Duodenal mucosa (tissue), 2 donors: ENCODE results near the gene MAPRE2.
"Not testable (repeated sequence)": the region's sequence is repeated elsewhere in the genome, so short reads cannot be mapped to it uniquely, and the experiment has no call there.

Source experiments
- H3K27ac ChIP-seq: one replicate; pipeline ENCODE4 v1.7.0; 2013; ENCODE audit warnings: low read depth, low read length
- H3K27me3 ChIP-seq, 2 donors: one replicate each; pipeline ENCODE4 v1.7.0; 2013; ENCODE audit warnings: low read length in 2 of 2, control low read depth in 1 of 2; ENCODE audit not compliant: insufficient read depth in 2 of 2, control insufficient read depth in 1 of 2
- H3K36me3 ChIP-seq, 2 donors: one replicate each; pipeline ENCODE4 v1.7.0; 2013; ENCODE audit warnings: low read length in 2 of 2, control low read depth in 1 of 2; ENCODE audit not compliant: insufficient read depth in 2 of 2, control insufficient read depth in 1 of 2
- H3K4me1 ChIP-seq, 2 donors: one replicate each; pipeline ENCODE4 v1.7.0; 2013; ENCODE audit warnings: low read length in 2 of 2, control low read depth in 1 of 2; ENCODE audit not compliant: insufficient read depth in 2 of 2, control insufficient read depth in 1 of 2
- H3K4me3 ChIP-seq, 2 donors: one replicate each; pipeline ENCODE4 v1.7.0; 2013; ENCODE audit warnings: low read length in 2 of 2, low read depth in 1 of 2
- H3K9ac ChIP-seq, 2 donors: one replicate each; pipeline ENCODE4 v1.7.0; 2013; ENCODE audit warnings: low read length in 2 of 2, low read depth in 1 of 2
- H3K9me3 ChIP-seq, 2 donors: one replicate each; pipeline ENCODE4 v1.7.0; 2013; ENCODE audit warnings: low read length in 2 of 2, control low read depth in 1 of 2; ENCODE audit not compliant: control insufficient read depth in 1 of 2

MAPRE2 gene

DNA sequence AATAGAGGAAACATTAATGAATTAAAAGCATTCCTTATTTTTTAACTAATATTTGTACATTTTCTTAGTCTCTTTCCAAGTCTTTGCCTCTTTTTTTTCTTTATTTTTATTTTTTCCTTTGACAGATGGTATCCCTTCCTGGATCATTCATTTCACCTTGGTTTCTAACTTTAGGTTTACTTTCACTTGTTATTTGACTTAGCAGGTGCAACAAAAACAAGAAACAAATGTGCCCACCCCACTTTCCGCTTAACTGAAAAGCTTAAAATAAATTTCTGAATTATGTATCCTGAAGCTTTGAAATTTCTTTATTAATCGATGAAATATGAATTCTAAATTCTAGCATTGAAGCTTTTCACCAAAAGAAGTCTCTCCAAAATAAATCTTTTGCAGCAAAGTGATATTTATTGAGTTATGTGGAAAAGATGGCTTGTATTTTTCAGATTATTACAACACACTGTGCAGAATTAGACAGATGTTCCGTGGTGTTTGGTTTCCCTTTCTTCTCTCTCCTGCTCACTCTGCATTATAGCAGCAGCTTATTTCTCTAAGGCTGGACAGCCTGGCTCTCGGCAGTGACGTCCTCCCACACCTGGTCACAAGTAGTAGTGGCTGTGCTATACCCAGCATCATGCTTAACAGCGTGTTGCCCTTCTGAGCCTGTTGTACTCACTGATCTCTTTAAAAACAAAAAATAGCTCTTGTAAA is 100.5 kb downstream of the MAPRE2 start:
- no peak overlapping the region for H3K9ac ChIP-seq
- no peak overlapping the region for H3K27ac ChIP-seq
- peaks cover 6 to 8% of the 10 kb centered on the region in 2 donors for H3K36me3 ChIP-seq
- no peaks in the 10 kb centered on the region for H3K27me3 ChIP-seq
- no peak overlapping the region for H3K4me3 ChIP-seq
- H3K4me1 ChIP-seq, result no peaks in the 10 kb centered on the region
- H3K9me3 ChIP-seq, result no peaks in the 10 kb centered on the region

DNA sequence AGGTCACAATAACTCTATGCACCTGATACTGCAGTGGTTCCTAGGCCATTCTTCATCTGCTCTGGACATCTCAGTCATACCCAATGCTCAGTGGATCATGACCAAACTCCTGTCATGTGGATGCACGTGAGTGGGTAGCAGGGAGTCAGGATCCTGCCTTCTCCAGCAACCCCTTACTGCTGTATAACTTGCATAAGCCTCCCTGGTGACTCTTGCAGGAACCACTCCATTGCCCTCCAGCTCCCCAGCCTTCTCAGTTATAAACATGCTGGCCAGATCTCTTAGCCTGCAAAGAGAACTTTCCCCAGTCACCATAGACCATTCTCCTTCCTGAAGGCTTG is 101.0 kb downstream of the MAPRE2 start:
- Histone ChIP-seq H3K27ac (no peak overlapping the region), H3K27me3 (no peaks in the 10 kb centered on the region), H3K4me1 (no peaks in the 10 kb centered on the region), H3K36me3 (peaks cover 6 to 8% of the 10 kb centered on the region in 2 donors), H3K9me3 (no peaks in the 10 kb centered on the region), H3K9ac (no peak overlapping the region), H3K4me3 (no peak overlapping the region)

DNA sequence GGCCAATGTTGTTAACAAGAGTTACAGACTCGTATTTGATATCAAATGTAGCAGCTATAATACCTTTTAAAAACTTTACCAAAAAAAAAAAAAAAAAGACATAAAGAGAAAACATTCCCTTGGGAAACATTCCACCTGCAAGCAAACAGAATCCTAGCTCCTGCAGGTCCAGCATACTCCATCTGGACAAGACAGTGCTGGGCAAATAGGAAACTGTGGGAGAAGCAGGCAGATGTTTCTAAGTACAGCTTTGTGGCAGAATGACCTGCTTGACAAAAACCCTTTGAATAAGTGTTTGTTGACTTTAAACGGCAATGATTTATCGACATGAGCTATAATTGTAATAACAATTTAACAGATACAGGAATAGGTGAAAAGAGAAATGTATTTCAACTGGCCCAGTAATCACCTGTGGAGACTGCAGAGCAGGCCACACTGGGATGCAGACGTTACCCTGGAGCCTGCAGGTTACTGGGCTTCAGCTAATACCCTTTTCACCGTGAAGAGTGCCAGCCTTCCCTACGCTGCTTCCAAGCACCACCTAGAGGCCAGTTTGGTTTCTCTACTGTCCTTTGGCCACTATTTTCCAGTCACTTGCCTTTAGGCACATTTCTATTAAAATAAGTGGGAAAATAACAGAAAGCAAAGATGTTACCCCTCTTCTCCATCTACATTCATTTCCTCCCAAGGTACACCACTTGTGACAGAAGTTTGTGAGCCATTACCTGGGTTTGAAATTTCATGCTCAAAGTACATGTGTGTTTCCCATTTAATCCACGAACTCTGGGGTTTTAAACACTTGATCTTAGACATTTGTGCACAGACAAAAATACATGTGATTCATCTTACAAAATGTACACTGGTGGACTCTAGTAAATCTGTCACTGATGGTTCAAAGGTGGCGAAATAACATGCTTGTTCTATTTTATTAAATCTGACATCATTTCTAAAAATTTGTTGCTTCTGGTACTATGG is 102.7 kb downstream of the MAPRE2 start:
- H3K4me1 ChIP-seq, result no peaks in the 10 kb centered on the region
- no peaks in the 10 kb centered on the region for H3K27me3 ChIP-seq
- no peak overlapping the region for H3K4me3 ChIP-seq
- no peaks in the 10 kb centered on the region for H3K9me3 ChIP-seq
- no peak overlapping the region for H3K27ac ChIP-seq
- peaks cover 6 to 8% of the 10 kb centered on the region in 2 donors for H3K36me3 ChIP-seq
- no peak overlapping the region for H3K9ac ChIP-seq

DNA sequence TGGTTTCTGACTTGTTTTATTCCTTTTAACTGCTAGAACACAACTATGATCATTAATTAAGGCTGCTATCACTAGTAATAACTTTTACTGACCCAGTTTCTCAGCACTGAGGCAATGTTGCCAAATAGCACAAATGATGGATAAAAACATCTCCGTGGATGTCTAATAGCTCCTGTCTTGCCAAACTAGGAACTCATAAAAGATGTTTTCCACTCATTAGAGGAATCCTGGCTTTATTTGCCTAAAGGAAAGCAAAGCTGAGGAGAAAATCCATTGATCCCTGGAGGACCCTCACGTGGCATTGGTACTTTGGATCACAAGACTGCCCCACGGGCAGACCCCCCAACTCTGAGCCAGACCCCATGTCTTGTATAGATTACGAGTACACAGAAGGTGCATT is 103.5 kb downstream of the MAPRE2 start:
- no peak overlapping the region for H3K27ac ChIP-seq
- H3K27me3 ChIP-seq, result no peaks in the 10 kb centered on the region
- no peak overlapping the region for H3K9ac ChIP-seq
- no peak overlapping the region for H3K4me3 ChIP-seq
- no peaks in the 10 kb centered on the region for H3K4me1 ChIP-seq
- H3K36me3 ChIP-seq, result peaks cover 6 to 8% of the 10 kb centered on the region in 2 donors
- H3K9me3 ChIP-seq, result no peaks in the 10 kb centered on the region

DNA sequence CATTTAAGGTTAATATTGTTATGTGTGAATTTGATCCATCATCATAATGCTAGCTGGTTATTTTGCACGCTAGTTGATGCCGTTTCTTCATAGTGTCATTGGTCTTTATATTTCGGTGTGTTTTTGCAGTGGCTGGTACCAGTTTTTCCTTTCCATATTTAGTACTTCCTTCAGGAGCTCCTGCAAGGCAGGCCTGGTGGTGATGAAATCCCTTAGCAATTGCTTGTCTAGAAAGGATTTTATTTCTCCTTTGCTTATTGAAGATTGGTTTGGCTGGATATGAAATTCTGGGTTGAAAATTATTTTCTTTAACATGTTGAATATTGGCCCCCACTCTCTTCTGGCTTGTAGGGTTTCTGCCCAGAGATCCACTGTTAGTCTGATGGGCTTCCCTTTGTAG is 109.0 kb downstream of the MAPRE2 start:
- H3K9me3 ChIP-seq, H3K36me3 ChIP-seq, H3K4me1 ChIP-seq, H3K27ac ChIP-seq, H3K27me3 ChIP-seq, H3K9ac ChIP-seq, H3K4me3 ChIP-seq: not testable (repeated sequence)

DNA sequence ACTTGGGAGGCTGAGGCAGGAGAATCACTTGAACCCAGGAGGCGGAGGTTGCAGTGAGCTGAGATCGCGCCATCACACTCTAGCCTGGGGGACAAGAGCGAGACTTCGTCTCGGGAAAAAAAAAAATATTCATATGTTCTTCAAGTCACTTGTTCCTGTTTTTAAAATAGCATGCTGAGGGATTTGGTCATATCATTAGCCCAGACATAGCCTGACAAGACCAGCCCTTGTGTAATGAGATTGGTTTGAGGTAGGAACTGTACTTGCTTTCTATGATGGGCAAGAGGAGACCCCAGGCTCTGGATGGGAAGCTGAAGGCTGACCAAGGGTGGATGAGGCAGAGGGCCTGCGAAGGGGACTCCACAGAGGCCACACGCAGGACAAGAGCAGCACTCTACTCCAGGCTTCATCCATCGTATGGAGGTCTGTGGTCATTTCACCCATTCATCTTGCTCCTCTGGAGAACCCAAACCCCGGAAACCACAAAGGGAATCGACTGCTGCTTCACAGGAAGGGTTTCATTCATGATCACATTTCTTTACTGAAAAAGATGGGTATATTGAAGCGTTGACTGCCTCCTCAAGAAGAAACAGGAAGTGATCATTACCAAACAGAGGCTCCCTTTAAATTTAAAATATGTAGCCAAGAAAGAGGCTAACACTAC is 112.5 kb downstream of the MAPRE2 start:
- H3K4me1 ChIP-seq, result no peaks in the 10 kb centered on the region
- H3K27ac ChIP-seq, result no peak overlapping the region
- H3K36me3 ChIP-seq, result no peaks in the 10 kb centered on the region
- H3K9me3 ChIP-seq, result no peaks in the 10 kb centered on the region
- no peak overlapping the region for H3K9ac ChIP-seq
- H3K27me3 ChIP-seq, result no peaks in the 10 kb centered on the region
- H3K4me3 ChIP-seq, result no peak overlapping the region

DNA sequence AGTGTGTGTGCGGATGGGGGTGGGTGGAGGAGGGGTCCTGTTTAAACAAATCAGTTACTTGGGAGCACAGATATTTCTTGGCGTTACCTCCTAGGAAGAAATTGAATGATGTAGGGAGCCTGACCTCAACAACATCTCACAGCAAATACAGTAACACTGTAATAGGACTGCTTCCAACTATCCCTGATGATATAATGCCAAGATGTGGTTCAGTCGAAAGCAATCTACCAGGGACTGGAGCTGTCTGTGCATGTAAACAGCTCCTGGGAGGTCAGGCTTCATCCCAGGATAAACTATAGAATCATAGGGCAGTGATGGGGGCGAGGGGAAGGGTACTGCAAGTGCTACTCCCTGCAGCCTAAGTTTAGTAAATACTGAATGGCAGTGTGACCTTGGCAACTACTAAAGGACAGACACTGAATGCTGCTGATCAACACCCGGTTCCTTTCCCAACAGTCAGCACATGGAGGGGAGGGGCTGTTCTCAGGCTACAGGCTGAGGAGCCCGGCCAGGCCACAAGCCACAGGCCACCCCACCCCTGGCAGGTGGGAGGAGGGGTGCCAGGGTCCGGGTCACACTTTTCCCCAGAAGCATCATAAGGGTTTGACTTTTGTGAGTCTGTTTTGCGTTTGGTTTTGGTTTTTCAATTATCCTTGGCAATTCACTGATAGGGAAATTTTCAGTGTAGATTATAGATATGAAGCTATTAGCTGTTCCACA is 114.3 kb downstream of the MAPRE2 start:
- H3K9ac ChIP-seq, result no peak overlapping the region
- no peaks in the 10 kb centered on the region for H3K36me3 ChIP-seq
- H3K27me3 ChIP-seq, result no peaks in the 10 kb centered on the region
- H3K27ac ChIP-seq, result no peak overlapping the region
- H3K9me3 ChIP-seq, result no peaks in the 10 kb centered on the region
- H3K4me3 ChIP-seq, result no peak overlapping the region
- H3K4me1 ChIP-seq, result no peaks in the 10 kb centered on the region

DNA sequence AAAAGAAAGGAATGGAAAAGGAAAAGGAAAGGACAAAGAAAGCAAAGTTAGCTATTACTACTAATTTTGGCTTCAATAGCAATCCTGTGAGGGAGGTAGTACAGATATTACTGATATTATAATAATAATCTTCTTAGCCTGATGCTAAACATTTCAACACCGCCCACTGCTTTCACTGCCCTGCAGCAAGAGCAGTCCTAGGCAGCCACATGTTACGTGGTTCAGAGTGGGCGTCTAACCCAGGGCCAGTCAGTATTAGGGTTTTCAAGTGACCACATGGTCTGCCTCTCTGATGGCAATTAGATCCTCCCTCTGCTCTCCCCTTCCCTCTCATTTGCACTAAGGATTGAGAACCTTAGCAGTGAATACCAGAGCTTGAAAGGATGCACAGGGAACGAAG is 116.0 kb downstream of the MAPRE2 start:
- no peaks in the 10 kb centered on the region for H3K9me3 ChIP-seq
- no peaks in the 10 kb centered on the region for H3K27me3 ChIP-seq
- H3K4me3 ChIP-seq, result no peak overlapping the region
- H3K27ac ChIP-seq, result no peak overlapping the region
- no peak overlapping the region for H3K9ac ChIP-seq
- H3K36me3 ChIP-seq, result no peaks in the 10 kb centered on the region
- H3K4me1 ChIP-seq, result no peaks in the 10 kb centered on the region

DNA sequence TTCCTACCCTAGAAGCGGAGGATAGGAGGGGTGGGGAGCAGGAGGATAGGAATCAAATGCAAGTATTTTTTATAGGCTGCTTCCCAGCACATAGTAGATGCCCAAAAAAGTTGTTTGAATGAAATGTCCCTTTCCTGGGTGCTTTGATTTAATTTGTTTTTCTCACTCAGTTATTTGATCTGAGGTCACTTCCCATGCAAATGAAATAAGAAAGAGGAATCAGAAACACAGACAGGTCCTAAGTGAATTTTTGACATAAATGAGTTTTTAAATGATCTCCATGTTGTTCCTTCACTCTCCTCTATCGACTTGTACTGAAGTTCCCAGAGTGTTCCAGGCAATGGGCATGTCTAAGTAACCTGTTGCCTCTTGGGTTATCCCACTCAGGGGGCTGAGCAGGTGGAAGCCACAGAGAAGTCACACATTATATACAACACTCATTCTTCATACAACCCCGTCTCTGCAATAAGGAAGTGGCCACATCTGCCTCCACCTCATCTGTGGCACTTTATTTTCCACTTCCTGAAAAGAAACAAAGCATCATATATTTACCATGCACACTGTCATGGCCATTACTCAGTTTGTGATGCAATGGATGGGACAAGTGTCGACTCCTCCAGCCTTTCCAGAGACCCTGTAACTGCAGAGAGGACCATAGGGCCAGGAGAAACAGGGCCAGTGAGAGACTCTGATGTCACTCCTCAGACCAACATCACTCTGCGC is 117.7 kb downstream of the MAPRE2 start:
- Histone ChIP-seq H3K36me3 (no peaks in the 10 kb centered on the region), H3K9me3 (no peaks in the 10 kb centered on the region), H3K4me3 (no peak overlapping the region), H3K4me1 (no peaks in the 10 kb centered on the region), H3K9ac (no peak overlapping the region), H3K27ac (no peak overlapping the region), H3K27me3 (no peaks in the 10 kb centered on the region)
